ENCODE data around the gene SLC44A1.

The SLC44A1 gene

DNA sequence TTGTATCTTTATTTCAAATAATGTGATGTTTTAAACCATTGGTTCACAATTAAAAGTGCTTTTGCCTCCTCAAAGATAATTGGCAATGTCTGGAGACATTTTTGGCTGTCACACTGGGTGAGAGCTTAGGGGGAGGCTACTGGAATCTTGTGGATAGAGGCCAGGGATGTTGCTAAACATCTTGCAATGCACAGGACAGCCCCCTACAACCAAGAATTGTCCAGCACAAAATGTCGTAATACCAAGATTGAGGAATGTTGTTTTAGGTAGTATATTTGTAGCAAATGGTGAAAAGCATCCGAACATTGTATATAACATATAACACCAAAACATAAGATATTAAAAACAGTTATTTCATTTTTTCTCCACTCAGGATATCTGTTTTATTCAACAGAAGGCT, 99.8 kb downstream of the SLC44A1 start:
- DNase-seq: no peak

DNA sequence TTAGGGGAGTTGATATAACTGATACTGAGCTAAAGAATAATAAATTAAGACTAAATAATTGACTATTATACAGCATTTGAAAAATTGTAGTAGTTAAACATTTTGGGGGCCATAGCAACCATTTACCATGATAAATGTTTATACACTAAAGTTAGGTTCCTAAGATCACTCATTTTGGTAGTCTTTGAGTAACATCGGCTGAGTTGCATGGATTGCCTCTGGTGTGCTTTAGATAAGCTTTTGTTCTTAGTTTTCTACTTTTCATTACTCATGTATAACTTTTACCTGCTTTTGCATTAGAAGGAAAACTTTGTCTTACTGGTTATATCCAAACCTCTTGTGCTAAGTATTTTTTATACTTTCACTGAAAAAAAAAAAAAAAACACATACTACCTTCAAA, 101.2 kb downstream of the SLC44A1 start:
- DNase-seq: no peak

DNA sequence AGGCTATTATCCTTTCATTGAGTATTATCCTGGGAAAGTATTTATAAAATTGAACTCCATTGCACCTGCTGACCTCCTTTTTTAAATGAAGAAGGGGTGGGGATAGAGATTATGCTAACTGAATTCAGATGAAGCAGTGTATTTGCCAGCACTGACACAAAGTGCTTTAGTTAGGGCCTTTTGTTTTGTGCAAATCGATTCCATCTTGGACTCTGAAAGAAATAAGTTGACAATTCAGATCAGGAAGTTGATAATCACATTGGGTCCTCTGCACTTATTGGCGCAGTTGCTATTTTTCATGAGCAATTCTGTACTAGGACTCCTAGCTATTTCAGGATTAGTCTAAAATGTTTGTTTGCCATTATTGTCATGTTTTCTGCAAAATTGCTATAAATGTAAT, 101.8 kb downstream of the SLC44A1 start:
- DNase-seq: no peak

DNA sequence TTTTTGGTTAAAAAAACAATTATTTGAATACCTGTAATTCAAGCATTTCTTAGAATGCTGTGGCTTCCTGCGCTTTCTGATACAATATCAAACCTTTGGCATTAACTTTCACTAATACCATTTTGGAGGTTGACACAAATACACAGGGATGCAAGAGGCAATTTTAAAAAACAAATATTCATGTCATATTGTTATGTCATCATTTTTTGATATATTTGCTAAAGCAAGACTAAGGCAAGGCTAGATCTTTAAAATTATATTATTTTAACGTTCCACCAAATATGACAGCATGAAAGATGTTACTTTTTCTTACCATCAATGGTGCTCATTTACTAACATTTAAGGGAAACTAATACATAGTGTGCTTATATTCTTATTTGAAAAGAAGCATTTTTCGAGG, 110.0 kb downstream of the SLC44A1 start:
- no peak for DNase-seq

DNA sequence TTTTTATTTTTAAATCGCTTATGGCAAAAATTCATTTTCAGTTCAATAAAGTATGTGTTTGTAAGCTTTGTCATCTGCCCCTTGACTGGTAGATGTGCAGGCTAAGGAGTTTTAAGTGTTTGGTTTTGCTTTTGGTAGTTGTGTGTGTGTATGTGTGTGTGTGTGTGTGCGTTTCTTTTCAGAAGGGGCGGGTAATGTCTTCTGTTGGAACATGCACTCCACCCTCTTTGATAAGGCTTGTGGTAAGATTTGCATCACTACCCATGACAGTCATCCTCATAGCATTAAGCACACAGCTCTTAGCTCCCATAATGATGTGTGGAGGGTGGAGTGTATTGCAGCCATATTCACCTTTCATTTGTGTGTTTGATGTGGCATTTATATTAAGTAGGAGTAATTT, 111.3 kb downstream of the SLC44A1 start:
- no peak for DNase-seq

DNA sequence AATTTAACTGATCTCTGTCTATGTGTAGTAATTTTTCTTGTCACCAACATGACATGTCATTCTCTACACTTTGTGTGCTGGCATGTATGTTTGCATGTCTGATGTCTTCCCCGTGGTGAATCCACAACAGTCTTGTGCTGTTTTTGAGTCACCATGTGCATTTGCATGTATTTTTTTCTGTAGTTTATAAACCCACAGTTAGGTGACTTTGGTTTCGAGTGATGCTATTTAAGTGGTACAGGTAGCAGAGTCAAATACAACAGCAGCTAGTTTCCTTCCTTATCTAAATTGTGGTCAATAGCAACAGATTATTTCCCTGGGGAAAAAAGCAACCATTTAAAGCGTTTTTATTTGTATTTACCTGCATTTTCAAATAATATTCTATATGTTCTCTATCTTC, 113.5 kb downstream of the SLC44A1 start:
- DNase-seq: no peak

DNA sequence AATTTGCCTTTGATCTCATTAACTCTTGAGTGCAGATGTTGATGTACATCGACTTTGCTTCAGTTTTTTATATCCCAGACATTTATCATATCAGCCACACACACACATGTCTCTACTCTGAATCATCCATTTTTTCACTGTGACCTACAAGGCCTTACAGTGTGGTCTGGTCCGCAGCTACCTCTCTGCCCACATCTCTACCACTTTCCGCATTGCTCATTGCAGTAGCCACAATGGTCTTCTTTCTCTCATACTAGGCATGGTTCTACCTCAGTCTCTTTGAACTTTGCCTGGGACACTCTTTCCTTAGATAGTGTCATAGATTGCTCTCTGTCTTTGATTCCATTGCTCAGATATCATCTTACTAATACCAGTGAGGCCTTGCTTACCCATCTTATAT, 115.4 kb downstream of the SLC44A1 start:
- DNase-seq: no peak

DNA sequence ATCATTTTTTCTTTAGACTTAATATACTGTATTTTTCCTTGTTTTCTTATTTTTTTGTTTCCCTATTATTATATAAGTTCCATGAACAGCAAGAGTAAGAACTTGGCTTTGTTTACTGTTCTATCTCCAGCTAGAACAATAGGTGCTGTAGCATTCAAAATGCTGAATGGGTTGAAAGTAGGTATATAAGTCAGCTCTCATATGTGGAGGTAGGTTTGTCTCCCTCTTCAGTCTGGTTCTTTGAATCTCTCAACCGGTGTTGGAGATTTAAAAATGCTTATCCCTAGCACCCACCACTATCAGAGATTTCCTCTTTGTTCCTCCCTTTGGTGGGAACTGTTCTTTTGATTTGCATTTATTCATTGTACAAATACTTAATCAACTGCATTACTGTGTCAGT, 115.9 kb downstream of the SLC44A1 start:
- DNase-seq: no peak

DNA sequence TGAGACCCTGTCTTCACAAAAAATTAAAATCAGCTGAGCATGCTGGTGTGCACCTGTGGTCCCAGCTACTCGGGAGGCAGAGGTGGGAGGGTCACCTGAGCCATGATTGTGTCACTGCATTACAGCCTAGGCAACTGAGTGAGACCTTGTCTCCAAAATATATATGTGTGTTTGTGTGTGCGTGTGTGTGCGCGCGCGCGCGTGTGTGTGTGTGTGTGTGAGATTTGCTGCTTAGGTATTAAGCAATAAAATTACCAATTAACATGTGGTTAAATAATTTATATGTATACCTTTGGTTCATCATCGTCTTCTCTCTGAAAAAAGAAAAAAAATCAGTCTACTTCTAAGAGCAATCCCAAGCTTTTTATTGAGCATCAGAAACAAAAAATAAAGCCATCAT, 117.4 kb downstream of the SLC44A1 start:
- no peak for DNase-seq

DNA sequence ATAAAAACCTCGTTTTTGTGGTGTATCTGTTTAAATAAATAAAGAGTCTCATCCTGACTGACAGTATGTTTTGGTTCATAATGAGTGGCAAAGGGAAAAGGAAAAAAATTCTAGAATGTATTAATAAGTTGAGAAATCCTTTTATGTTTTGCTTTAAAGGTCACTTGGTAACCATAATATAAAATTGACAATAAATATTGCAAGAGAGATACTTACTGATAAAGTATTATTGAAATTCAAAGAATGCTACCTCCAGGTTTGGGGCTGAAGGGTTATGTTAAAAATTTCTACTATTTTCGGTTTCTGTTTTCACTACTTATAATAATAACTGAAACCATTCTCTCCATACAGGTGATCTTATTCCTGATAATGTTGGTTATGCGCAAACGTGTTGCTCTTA, 118.0 kb downstream of the SLC44A1 start:
- no peak for DNase-seq

DNA sequence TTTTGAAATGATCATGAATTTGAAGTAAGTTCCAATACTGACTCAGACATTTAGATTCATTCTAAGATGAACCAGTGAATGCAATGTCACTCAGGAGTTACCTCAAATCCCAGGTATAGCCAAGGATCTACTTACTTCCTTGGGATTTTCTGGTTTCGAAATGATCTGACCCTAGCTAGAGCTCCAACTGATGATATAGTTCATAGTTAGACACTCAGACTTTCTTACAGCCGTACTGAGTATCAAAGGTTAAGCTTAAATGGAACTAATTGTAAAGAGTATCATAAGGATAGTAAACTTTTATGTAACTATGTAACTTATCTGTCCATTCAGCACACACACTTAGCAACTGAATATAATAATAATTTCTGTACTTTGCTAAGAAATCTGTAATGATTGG, 119.4 kb downstream of the SLC44A1 start:
- no peak for DNase-seq

DNA sequence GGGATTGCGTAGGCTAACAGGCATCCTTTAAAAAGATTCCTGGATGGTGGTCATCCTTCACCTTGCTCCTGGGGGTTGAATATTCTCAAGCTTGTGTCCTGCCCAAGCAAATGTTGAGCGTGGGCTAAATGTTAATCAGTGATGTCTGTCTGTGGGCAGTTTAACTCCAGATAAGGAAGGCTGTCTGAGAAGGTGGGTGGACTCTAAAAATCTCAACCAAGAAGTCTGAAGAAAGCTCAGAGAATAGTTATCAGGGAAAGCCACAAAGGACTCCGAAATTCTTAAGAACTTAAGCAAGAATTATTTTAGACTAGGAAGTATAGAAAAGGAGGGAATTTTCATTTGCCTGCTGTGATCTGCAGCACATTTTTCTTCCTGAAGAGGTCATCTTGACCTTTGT, 125.5 kb downstream of the SLC44A1 start:
- no peak for DNase-seq

DNA sequence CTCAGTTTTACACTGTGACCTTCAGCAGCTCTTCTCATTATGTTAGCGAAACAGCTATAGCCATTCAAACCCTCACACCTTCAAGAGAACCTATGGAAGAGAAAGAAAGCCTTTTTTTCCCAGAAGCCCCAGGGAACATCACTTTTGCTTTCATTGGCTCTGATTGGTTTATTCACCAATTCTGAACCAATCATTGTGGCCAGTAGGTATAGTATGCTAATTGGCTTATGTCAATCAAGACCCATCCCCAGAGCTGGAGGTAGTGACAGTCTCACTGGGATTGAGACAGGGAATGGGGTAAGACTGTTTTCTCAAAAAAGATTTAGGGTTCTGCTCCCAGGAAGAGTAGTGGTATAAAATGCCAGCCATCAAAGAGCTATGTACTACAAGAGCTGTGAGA, 129.3 kb downstream of the SLC44A1 start:
- DNase-seq: no peak

DNA sequence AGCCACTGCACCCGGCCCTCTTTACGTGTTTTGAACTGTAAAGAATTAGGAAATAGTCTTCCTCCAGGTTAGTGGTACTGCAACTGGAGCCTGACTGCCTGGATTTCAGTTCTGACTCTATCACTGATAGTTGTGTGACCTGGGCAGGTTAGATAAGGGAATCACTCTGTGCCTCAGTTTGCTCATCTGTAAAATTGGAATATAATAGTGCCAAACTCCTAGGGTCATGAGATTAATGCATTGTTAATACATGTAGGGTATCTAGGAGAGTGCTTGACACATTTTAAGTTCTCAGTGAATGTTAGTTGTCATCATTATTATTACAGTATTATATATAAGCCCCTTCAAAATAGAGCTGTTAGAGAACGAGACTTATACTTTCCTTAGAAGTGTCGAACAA, 130.9 kb downstream of the SLC44A1 start:
- no peak for DNase-seq

DNA sequence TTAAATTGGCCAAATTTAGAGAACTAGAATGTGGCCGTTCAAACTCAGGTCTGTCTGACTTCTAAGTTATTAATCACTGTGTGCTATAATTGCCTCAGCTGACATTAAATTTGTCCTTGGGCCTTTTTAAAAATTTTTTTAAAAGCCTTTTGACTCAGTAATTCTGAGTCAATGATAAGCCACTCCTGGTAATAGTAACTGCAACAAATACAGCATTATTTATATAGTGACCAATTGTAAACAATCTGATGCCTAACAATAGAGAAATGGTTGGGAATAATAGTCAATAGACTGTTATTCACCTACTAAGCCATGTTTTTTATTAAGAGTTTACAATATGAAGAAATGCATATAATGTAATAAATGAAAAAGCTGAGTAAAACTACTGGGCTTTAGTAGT, 132.4 kb downstream of the SLC44A1 start:
- DNase-seq: no peak

DNA sequence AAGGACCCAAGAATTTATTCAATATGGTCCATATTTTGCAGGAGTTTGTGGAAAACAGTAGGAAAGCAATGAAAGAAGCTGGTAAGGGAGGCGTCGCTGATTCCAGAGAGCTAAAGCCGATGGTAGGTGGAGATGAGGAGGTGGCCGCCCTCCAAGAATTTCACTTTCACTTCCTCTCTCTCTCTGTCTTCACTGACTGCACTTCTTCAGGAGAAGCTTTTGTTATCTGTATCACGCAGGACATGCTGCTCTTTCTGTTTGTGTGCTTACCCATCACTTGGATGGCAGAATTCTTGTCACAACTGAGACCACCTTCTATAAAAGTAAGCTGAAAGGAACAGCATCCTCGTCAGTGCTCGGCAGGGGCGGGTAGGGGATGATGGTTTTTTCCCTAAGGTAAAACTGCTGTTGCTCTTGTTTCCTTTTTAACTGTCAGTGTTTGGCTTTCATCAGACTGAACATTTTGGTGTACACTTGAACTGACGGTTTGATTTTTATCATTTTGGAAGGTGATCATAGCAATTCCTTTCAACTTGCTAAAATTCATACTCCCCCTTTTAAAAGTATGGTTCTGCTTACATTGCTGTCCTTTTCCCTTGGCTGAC, 141.0 kb downstream of the SLC44A1 start:
- no peak for DNase-seq

DNA sequence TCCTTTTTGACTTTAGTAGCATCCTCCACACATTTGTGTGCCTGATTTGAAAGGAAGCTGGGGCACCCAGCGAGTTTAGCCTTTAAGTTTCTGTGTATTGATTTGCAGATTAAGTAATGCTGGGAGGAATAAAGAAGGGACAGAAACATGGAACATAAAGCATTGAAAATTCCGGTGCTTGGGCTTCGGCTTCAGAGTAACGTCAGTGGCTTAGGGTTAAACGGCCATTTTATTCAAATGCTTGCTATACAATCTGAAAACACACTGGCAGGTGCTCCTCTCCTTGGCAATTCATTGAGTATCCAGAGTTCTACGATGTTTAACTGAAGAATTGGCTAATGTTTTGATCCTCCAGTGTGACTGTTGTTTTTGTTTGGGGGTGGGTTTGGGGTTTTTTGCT, 145.3 kb downstream of the SLC44A1 start:
- DNase-seq: no peak

DNA sequence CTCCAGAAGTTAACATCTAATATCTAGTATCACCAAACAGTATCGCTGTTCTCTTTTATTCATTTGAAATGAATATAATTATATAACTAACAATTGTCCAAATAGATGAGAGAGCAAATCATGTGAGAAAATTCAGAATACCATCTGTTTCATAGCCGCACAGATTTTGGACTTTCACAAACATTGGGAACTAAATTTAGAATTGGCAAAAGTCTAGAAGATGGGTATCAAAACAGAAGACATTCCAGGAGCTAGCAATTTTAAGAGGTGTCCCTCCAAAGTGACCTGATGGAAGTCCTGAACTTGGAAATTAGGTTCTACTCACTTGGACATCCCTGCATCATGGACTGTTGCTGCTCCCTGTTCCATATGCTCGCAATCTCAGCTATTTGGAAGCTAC, 146.4 kb downstream of the SLC44A1 start:
- DNase-seq: no peak

DNA sequence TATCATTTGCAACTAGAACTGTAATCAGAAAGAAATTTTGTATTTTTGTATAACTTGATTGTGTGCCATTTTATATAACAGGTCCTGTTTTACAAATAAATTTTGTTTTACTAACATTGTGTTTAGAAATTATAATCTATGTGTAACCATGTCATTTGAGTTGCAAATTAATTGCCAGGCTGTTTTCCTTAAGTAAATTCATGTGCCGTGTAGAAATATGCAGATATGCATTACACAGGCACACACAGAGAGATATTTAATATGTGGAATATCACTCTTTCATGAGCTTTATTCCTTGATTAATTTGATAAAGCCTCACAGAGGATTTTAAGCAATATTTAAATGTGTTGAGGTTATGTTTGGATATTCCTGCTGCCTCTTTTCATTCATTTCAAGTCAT, 146.8 kb downstream of the SLC44A1 start:
- DNase-seq: no peak

DNA sequence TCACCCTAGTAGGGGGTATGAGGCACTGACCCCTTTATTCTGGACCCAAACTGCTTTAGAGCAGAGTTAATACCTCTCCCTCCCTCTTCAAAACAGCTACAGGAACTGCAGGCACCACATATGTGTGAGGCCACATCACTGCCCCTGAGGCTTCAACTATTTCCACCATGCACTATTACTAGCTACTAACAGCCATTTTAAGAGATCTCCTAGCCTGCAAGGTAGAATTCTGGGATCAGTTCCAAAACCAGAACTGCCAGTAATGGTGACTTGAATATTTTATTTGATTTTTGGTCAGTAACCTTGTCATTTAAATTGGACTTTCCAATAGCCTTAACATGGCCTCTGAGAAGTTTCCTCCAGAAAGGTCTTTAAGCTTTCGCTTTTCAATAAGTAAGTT, 148.1 kb downstream of the SLC44A1 start:
- no peak for DNase-seq

DNA sequence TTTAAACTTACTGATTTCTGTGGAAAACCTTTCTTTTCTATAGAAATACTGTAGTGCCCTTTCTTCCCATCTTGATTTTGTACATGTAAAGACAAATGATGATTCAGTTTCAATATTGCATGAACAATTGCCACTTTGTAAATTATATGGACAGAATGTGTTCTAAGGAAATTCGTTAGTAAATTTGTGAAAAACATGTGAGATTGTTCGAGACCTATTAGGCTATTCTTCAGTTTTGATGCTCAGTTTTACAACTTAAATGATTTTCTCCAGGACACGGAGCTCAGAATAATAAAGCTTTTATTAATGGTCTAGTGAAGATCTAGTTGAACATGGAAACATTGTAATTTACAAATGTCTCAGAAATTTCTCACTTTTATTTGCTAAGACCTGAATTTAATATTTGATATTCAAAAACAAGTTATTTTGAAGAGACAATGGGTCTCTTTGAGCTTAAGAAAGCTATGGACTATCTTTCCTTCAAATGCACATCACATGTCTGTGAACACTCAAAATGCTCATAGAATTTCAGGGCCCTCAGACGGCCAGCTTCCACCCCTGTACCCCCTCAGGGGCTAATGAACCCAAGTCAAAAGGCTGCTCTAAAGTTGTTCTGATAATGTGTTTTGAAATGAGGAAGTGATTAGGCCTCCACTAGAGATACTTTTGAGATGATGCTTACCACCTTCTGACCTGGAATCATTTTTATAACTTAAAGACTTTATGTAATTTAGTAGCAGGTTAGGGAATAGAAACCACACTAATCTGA, 149.3 kb downstream of the SLC44A1 start:
- no peak for DNase-seq

DNA sequence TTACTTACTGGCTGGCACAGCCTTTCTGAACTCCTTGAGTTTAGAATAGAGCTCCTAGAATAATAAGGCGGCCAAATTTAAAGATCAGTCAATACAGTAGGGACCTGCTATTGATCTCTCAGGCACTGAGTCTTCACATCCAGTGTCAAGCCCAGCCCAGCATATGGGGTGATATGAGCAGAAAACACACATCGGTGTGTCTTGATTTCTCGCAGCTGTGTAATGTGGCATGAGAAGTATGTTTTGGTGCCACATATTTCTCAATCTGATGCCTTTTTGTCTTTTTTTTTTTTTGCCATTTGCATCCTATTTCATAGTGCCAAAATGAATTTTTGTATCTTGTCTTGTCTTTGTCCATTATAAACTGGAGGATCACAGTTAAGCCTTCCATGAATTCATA, 152.0 kb downstream of the SLC44A1 start:
- DNase-seq: no peak

DNA sequence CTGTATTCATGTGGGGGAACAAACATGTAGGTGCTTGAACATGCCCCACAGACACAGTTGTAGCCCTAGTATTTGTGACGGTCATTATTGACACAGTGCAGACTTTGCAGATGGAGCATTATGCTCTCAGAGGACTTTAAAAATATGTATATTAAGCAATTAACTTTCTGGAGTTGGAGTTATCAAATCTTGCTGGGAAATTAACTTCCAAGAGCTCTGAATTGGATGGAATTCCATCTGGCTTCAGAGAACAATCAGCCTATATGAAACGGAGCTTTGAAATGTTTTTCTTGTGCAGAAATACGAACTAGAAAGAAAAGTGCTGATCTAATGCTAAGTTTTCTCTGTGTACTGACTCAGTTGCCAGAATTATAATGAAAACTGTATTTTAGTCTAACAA, 152.4 kb downstream of the SLC44A1 start:
- no peak for DNase-seq

DNA sequence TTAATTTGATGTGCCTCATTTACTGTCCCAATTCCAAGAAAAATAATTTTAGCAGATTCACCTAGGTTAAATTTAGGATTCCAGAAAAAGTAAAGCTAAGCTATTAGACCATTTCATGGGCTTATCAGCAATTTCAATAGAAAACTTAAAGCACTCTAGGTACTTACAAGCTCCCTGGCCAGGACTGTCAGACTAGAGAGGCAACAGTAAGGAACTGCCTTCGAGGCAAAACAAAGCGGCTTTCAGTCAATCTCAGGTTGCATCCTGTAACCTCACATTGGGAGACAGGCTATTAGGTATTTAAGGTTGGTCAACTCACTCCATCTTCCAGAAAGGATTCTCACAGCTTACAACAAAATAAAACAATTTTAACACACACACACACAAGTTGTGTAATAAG, 154.7 kb downstream of the SLC44A1 start:
- no peak for DNase-seq

DNA sequence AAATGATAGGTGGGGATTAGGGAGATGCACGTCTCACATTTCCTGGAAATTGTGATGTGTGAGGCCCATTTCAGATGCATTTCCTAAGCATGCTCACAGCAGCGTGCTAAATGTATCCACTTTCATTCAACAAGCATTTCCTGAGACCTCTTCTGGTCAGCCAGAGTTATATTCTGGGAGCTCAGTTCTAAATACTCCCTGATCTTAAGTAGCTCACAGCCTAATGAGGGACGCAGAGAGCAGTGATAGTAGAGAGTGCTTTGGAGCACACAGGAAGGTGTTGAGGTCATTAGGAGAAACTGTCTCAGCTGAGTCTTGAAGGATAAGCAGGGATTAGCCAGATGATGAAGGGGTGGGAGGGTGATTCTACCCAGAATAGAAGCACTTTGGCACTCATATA, 157.2 kb downstream of the SLC44A1 start:
- DNase-seq: no peak

All from NCI-H774 (cell line).